Glutamatergic neuron (in vitro differentiated cells): ENCODE data around the gene SZT2. TPM values are rescaled to one million over a fixed set of nuclear protein-coding genes. Genes with fewer than 3 reads are reported as not detected.

ENCODE experiments used
- DNase-seq: peaks from one replicate; pipeline ENCODE4 v3.0.0; 2022
- H3K27ac Mint-ChIP-seq: one replicate; pipeline ENCODE4 v1.8.0; 2020; ENCODE audit warnings: mild to moderate bottlenecking, mixed read lengths, inconsistent platforms; ENCODE audit not compliant: unreplicated experiment
- H3K27me3 Mint-ChIP-seq: one replicate; pipeline ENCODE4 v1.8.0; 2020; ENCODE audit warnings: mild to moderate bottlenecking, moderate library complexity, mixed read lengths, inconsistent platforms; ENCODE audit not compliant: unreplicated experiment
- H3K36me3 Mint-ChIP-seq: one replicate; pipeline ENCODE4 v1.8.0; 2020; ENCODE audit warnings: mild to moderate bottlenecking, mixed read lengths, inconsistent platforms; ENCODE audit not compliant: unreplicated experiment
- H3K4me1 Mint-ChIP-seq: one replicate; pipeline ENCODE4 v1.8.0; 2020; ENCODE audit warnings: mild to moderate bottlenecking, low read depth, mixed read lengths, inconsistent platforms; ENCODE audit not compliant: unreplicated experiment
- H3K4me3 Mint-ChIP-seq: one replicate; pipeline ENCODE4 v1.8.0; 2020; ENCODE audit warnings: mild to moderate bottlenecking, mixed read lengths, inconsistent platforms; ENCODE audit not compliant: unreplicated experiment
- H3K9me3 Mint-ChIP-seq: one replicate; pipeline ENCODE4 v1.8.0; 2020; ENCODE audit warnings: mild to moderate bottlenecking, moderate library complexity, mixed read lengths, inconsistent platforms; ENCODE audit not compliant: unreplicated experiment
- total RNA-seq: library from RNA; stranded (reverse); fragmentation: NEBNext Ultra II Directional; extraction: Animal tissue kit (Norgen Biotek cat#: 25700); gene quantifications from one replicate; pipeline ENCODE4 v1.2.1, GENCODE V29; 2021; ENCODE audit not compliant: unreplicated experiment
- TF ChIP-seq, protein P1 (sequence below): fragments of 200-600 bp; sonication (generic); IDR thresholded peaks from one replicate; pipeline ENCODE4 v1.5.0; 2021; ENCODE audit not compliant: partially characterized antibody, unreplicated experiment

SZT2 gene
- total RNA-seq, 1 donor from 2014 or later, result 85.3 TPM

- no peaks in the 10 kb centered on the region for H3K4me1 Mint-ChIP-seq
- TF ChIP-seq, protein P1, sequence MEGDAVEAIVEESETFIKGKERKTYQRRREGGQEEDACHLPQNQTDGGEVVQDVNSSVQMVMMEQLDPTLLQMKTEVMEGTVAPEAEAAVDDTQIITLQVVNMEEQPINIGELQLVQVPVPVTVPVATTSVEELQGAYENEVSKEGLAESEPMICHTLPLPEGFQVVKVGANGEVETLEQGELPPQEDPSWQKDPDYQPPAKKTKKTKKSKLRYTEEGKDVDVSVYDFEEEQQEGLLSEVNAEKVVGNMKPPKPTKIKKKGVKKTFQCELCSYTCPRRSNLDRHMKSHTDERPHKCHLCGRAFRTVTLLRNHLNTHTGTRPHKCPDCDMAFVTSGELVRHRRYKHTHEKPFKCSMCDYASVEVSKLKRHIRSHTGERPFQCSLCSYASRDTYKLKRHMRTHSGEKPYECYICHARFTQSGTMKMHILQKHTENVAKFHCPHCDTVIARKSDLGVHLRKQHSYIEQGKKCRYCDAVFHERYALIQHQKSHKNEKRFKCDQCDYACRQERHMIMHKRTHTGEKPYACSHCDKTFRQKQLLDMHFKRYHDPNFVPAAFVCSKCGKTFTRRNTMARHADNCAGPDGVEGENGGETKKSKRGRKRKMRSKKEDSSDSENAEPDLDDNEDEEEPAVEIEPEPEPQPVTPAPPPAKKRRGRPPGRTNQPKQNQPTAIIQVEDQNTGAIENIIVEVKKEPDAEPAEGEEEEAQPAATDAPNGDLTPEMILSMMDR, result no peak
- no peak overlapping the region for H3K27ac Mint-ChIP-seq
- no peaks in the 10 kb centered on the region for H3K27me3 Mint-ChIP-seq
- no peak overlapping the region for H3K4me3 Mint-ChIP-seq
- H3K36me3 Mint-ChIP-seq, result no peaks in the 10 kb centered on the region
- no peak for DNase-seq
- no peaks in the 10 kb centered on the region for H3K9me3 Mint-ChIP-seq
Measured at GRCh38 chr1:43463479-43463878, 73.8 kb downstream of the SZT2 start.

DNA sequence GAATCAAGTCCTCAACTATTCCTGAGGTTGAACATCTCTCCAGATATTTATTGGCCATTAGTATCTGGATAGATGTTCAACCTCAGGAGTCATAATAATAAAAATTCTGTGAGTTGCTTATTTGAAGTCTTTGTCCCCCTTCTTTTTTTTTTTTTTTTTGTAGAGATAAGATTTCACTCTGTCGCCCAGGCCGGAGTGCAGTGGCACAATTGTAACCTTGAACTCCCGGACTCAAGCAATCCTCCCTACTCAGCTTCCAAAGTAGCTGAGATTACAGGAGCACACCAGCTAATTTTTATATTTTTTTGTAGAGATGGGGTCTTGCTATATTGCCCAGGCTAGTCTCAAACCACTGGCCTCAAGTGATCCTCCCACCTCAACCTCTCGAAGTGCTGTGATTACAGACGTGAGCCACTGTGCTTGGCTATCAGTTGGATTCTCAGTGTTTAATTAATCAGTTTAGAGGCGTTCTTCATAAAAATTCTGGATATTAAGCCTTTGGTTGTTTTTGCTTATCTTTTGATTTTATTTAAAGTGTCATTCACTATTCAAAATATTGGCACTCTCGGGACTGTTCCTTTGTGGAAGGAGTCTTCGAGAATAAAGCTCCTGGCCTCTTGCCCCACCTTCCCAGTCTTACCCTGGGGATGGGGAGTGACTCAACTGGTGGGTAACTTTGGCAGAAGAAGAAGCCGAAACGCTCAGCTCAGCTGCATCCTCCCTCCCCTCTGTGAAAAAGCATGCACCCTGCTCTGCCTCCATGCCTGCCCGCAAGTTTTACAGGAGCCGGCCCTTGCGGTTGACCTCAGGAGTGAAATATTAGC lies 75.2 kb downstream of the SZT2 start:
- TF ChIP-seq, protein P1, result no peak
- Mint-ChIP-seq H3K4me1 (no peaks in the 10 kb centered on the region), H3K4me3 (no peak overlapping the region), H3K27me3 (no peaks in the 10 kb centered on the region), H3K9me3 (no peaks in the 10 kb centered on the region), H3K27ac (no peak overlapping the region), H3K36me3 (no peaks in the 10 kb centered on the region)
- no peak for DNase-seq

DNA sequence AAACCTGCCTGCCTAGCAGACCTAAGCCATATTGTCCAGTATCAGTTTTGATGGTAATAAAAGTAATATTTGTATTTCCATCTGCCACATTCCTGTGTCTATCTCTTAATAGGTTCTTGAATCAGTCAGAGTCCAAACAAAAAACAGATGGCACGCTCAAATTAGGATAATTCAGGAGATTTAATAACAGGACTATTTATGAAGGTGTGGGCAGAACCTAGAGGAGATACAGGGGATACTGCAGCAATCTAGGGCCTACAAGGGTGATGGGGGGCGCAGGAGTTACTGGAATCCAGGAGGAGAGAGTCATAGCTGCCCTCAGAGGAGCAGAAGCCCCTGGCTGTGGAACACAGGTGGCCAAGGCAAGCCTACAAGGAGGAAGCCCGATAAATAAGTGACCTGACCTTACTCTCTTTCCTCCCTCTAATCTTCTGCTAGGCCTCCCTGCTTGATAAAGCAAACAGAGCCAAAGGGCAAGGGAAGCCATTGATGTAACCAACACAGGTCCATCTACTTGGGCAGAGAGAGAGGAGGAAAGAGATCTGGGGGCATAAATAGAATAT lies 75.9 kb downstream of the SZT2 start:
- Mint-ChIP-seq H3K4me1 (no peaks in the 10 kb centered on the region), H3K9me3 (no peaks in the 10 kb centered on the region), H3K27ac (no peak overlapping the region), H3K4me3 (no peak overlapping the region), H3K27me3 (no peaks in the 10 kb centered on the region), H3K36me3 (no peaks in the 10 kb centered on the region)
- DNase-seq, result no peak
- TF ChIP-seq, protein P1, result no peak

GRCh38 chr1:43466403-43466802 lies 76.7 kb downstream of the SZT2 start:
- TF ChIP-seq, protein P1, result no peak
- DNase-seq, result no peak
- Mint-ChIP-seq H3K27me3 (no peaks in the 10 kb centered on the region), H3K4me1 (no peaks in the 10 kb centered on the region), H3K4me3 (no peak overlapping the region), H3K27ac (no peak overlapping the region), H3K9me3 (no peaks in the 10 kb centered on the region), H3K36me3 (no peaks in the 10 kb centered on the region)

DNA sequence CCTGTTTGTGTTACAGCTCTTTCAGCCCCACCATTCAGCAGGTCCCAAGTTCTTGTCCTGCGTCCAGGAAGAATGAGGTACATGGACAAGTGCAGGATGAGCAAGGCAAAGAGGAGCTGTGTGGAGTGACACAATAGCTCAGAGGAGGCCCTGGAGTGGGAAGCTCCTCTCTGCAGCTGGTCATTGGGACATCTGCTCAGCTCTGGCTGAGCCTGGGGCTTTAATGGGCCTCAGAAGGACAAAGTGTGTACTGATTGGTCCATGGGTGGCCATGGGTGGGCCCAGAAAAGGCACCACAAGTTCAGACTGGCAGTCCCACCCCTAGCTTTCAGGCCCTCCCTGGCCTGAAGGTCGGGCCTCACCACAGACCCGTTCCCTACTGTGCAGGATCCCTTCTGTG lies 78.7 kb downstream of the SZT2 start:
- Mint-ChIP-seq H3K4me3 (no peak overlapping the region), H3K27me3 (no peaks in the 10 kb centered on the region), H3K9me3 (no peaks in the 10 kb centered on the region), H3K4me1 (no peaks in the 10 kb centered on the region), H3K27ac (no peak overlapping the region), H3K36me3 (no peaks in the 10 kb centered on the region)
- TF ChIP-seq, protein P1, result no peak
- no peak for DNase-seq
